Liver (tissue), 9 donors: ENCODE data around the gene AHI1. TPM values are rescaled to one million over a fixed set of nuclear protein-coding genes. Genes with fewer than 3 reads are reported as not detected.

Experiments
- DNase-seq: peaks from one replicate; pipeline ENCODE4 v3.0.0-alpha.2; 2017; ENCODE audit warnings: low spot score
- H3K27ac ChIP-seq, 2 donors: one replicate each; pipeline ENCODE4 v1.7.0; 2013; ENCODE audit warnings: inconsistent platforms in 2 of 2, low read length in 2 of 2, control low read depth in 1 of 2, low read depth in 1 of 2, mild to moderate bottlenecking in 1 of 2
- H3K27me3 ChIP-seq, 4 donors: one replicate each; pipeline versions ENCODE4 v1.6.1 to v1.7.0; 2013; ENCODE audit warnings: low read length in 3 of 4, inconsistent platforms in 1 of 4, mild to moderate bottlenecking in 1 of 4, moderate library complexity in 1 of 4; ENCODE audit not compliant: control insufficient read depth in 4 of 4, insufficient read depth in 4 of 4
- H3K36me3 ChIP-seq, 4 donors: one replicate each; pipeline versions ENCODE4 v1.6.1 to v1.7.0; 2013; ENCODE audit warnings: low read length in 3 of 4, mild to moderate bottlenecking in 3 of 4, low read depth in 1 of 4, moderate library complexity in 1 of 4; ENCODE audit not compliant: control insufficient read depth in 4 of 4, insufficient read depth in 3 of 4
- H3K4me1 ChIP-seq, 4 donors: one replicate each; pipeline versions ENCODE4 v1.6.1 to v1.7.0; 2013; ENCODE audit warnings: low read length in 3 of 4, mild to moderate bottlenecking in 3 of 4, moderate library complexity in 1 of 4; ENCODE audit not compliant: control insufficient read depth in 4 of 4, insufficient read depth in 4 of 4
- H3K4me3 ChIP-seq, 3 donors: one replicate each; pipeline versions ENCODE4 v1.6.1 to v1.7.0; 2013; ENCODE audit warnings: low read length in 3 of 3, control low read depth in 1 of 3, low read depth in 1 of 3, mild to moderate bottlenecking in 1 of 3
- H3K9ac ChIP-seq, 2 donors: one replicate each; pipeline ENCODE4 v1.7.0; 2013; ENCODE audit warnings: low read length in 2 of 2, mild to moderate bottlenecking in 2 of 2, moderate library complexity in 2 of 2, control low read depth in 1 of 2, low read depth in 1 of 2
- H3K9me3 ChIP-seq, 4 donors: one replicate each; pipeline versions ENCODE4 v1.6.1 to v1.7.0; 2013; ENCODE audit warnings: low read length in 3 of 4; ENCODE audit not compliant: control insufficient read depth in 4 of 4
- ATF3 ChIP-seq: IDR thresholded peaks from 2 replicates; pipeline ENCODE4 v1.6.1; 2016; ENCODE audit warnings: antibody characterized with exemption
- FOXA2 ChIP-seq: IDR thresholded peaks from 2 replicates; pipeline ENCODE4 v1.6.1; 2016; ENCODE audit warnings: antibody characterized with exemption
- HNF4A ChIP-seq, 2 donors: conservative IDR thresholded peaks; 2 replicates each; pipeline ENCODE4 v1.6.1; 2016; ENCODE audit warnings: antibody characterized with exemption in 2 of 2, mild to moderate bottlenecking in 2 of 2
- HNF4G ChIP-seq: IDR thresholded peaks from 2 replicates; pipeline ENCODE4 v1.6.1; 2016; ENCODE audit warnings: antibody characterized with exemption
- JUND ChIP-seq, 2 donors: IDR thresholded peaks; 2 replicates each; pipeline ENCODE4 v1.6.1; 2016; ENCODE audit warnings: antibody characterized with exemption in 2 of 2
- MAX ChIP-seq: IDR thresholded peaks from 2 replicates; pipeline ENCODE4 v1.6.1; 2016; ENCODE audit warnings: antibody characterized with exemption
- NR2F2 ChIP-seq: IDR thresholded peaks from 2 replicates; pipeline ENCODE4 v1.6.1; 2016; ENCODE audit warnings: antibody characterized with exemption
- RAD21 ChIP-seq, 2 donors: IDR thresholded peaks; 2 replicates each; pipeline ENCODE4 v1.6.1; 2016; ENCODE audit warnings: antibody characterized with exemption in 2 of 2, mild to moderate bottlenecking in 2 of 2
- RXRA ChIP-seq, 2 donors: IDR thresholded peaks; 2 replicates each; pipeline ENCODE4 v1.6.1; 2017 to 2018; ENCODE audit warnings: antibody characterized with exemption in 2 of 2, mild to moderate bottlenecking in 1 of 2
- SP1 ChIP-seq: IDR thresholded peaks from 2 replicates; pipeline ENCODE4 v1.6.1; 2018; ENCODE audit warnings: antibody characterized with exemption, mild to moderate bottlenecking
- TAF1 ChIP-seq: conservative IDR thresholded peaks from 2 replicates; pipeline ENCODE4 v1.6.1; 2016; ENCODE audit warnings: antibody characterized with exemption, mild to moderate bottlenecking
- YY1 ChIP-seq: IDR thresholded peaks from 2 replicates; pipeline ENCODE4 v1.6.1; 2016; ENCODE audit warnings: antibody characterized with exemption, mild to moderate bottlenecking
- WGBS: extraction: QIAGEN DNeasy Blood & Tissue Kit; methylation state at CpG from one replicate; pipeline ENCODE4 v1.1.7; 2013; 5-methylcytosine and 5-hydroxymethylcytosine counted together
- polyA plus RNA-seq, 2 donors: library from polyadenylated mRNA; stranded (reverse) in 1 of 2; unstranded in 1 of 2; fragments of 200-250 nt in 1 of 2; fragments of >200 nt in 1 of 2; fragmentation: Nextera tagmentation in 1 of 2; extraction: Ambion mirVana in 1 of 2; gene quantifications; one replicate each; pipeline versions ENCODE4 v1.2.1 to v1.2.3, GENCODE V29; 2013 to 2015
- total RNA-seq, 2 donors: library from RNA; depleted of rRNA; stranded (reverse); fragments of >200 nt; gene quantifications; one replicate each; pipeline ENCODE4 v1.2.3, GENCODE V29; 2014
- TF ChIP-seq, protein P1 (sequence below): IDR thresholded peaks from 2 replicates; pipeline ENCODE4 v1.6.1; 2016; ENCODE audit warnings: antibody characterized with exemption
- TF ChIP-seq, protein P2 (sequence below): IDR thresholded peaks from 2 replicates; pipeline ENCODE4 v1.6.1; 2016; ENCODE audit warnings: antibody characterized with exemption, mild to moderate bottlenecking
- TF ChIP-seq, protein P3 (sequence below): fragments of 150-350 bp; IDR thresholded peaks from 2 replicates; pipeline ENCODE4 v1.5.1; 2017; ENCODE audit warnings: improper control_type of control experiment, low read depth, low read length; ENCODE audit not compliant: missing input control
- donor health status: healthy.
- donor health status: healthy.
- donor health status: healthy.
- donor health status: healthy.
- donor health status: healthy.

AHI1 gene
- total and polyA plus RNA-seq, 4 donors: 2.0 to 14.4 (median 9.0) TPM

DNA sequence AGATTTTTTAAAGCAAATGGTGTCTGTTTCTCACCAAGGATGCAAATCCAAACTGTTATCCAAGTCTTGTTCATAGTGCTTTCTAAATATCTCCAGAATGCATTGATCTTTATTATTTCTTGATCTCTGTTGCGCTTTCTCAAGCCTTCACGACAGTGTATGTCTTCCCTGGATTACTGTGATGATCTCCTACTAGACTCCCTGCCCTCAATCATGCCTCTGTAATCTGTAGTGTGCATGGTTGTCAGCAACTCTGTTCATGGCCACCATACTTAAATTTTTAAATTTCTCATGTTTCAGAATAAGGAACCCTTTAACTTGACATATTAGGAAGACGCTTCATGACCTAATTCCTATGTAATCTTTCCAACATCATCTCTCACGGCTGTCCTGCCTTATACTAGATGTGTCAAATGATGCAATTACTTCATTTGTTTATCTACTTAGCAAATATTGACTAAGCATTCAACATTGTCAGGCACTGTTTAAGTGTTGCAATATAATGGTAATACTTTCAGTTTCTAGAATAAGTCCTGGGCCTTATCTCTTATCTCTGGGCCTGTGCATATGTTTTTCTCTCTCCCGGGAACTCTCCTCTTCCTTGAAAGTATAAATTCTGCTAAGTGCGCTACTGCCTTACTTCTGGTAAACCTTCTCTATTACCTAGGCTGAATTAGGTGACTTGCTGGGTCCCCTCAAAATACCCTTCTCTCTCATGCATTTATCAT is 25.6 kb upstream of the AHI1 start:
- Histone ChIP-seq H3K27me3 (no peaks in the 10 kb centered on the region), H3K4me1 (peaks cover 0 to 7% (median 0%) of the 10 kb centered on the region in 4 donors), H3K9me3 (no peaks in the 10 kb centered on the region), H3K9ac (no peak overlapping the region), H3K4me3 (no peak overlapping the region), H3K27ac (no peak overlapping the region), H3K36me3 (no peaks in the 10 kb centered on the region)
- DNase-seq: no peak
- TF ChIP-seq RAD21 (IDR thresholded peaks at IDR 0.05) (peak in 1 of 2 donors; percentile 21), JUND (IDR thresholded peaks at IDR 0.05) (peak; percentile 51 to 77), FOXA2 (peak; percentile 84), MAX (peak; percentile 57), YY1 (peak; percentile 37), HNF4A (conservative IDR thresholded peaks at IDR 0.05) (peak; percentile 53 to 62), RXRA (IDR thresholded peaks at IDR 0.05) (peak; percentile 37 to 72), SP1 (peak; percentile 35), NR2F2 (no peak), ATF3 (peak; percentile 92)
- TF ChIP-seq, protein P1, sequence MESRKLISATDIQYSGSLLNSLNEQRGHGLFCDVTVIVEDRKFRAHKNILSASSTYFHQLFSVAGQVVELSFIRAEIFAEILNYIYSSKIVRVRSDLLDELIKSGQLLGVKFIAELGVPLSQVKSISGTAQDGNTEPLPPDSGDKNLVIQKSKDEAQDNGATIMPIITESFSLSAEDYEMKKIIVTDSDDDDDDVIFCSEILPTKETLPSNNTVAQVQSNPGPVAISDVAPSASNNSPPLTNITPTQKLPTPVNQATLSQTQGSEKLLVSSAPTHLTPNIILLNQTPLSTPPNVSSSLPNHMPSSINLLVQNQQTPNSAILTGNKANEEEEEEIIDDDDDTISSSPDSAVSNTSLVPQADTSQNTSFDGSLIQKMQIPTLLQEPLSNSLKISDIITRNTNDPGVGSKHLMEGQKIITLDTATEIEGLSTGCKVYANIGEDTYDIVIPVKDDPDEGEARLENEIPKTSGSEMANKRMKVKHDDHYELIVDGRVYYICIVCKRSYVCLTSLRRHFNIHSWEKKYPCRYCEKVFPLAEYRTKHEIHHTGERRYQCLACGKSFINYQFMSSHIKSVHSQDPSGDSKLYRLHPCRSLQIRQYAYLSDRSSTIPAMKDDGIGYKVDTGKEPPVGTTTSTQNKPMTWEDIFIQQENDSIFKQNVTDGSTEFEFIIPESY: peak; percentile 58
- TF ChIP-seq, protein P2, sequence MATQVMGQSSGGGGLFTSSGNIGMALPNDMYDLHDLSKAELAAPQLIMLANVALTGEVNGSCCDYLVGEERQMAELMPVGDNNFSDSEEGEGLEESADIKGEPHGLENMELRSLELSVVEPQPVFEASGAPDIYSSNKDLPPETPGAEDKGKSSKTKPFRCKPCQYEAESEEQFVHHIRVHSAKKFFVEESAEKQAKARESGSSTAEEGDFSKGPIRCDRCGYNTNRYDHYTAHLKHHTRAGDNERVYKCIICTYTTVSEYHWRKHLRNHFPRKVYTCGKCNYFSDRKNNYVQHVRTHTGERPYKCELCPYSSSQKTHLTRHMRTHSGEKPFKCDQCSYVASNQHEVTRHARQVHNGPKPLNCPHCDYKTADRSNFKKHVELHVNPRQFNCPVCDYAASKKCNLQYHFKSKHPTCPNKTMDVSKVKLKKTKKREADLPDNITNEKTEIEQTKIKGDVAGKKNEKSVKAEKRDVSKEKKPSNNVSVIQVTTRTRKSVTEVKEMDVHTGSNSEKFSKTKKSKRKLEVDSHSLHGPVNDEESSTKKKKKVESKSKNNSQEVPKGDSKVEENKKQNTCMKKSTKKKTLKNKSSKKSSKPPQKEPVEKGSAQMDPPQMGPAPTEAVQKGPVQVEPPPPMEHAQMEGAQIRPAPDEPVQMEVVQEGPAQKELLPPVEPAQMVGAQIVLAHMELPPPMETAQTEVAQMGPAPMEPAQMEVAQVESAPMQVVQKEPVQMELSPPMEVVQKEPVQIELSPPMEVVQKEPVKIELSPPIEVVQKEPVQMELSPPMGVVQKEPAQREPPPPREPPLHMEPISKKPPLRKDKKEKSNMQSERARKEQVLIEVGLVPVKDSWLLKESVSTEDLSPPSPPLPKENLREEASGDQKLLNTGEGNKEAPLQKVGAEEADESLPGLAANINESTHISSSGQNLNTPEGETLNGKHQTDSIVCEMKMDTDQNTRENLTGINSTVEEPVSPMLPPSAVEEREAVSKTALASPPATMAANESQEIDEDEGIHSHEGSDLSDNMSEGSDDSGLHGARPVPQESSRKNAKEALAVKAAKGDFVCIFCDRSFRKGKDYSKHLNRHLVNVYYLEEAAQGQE: no peak
- TF ChIP-seq, protein P3, sequence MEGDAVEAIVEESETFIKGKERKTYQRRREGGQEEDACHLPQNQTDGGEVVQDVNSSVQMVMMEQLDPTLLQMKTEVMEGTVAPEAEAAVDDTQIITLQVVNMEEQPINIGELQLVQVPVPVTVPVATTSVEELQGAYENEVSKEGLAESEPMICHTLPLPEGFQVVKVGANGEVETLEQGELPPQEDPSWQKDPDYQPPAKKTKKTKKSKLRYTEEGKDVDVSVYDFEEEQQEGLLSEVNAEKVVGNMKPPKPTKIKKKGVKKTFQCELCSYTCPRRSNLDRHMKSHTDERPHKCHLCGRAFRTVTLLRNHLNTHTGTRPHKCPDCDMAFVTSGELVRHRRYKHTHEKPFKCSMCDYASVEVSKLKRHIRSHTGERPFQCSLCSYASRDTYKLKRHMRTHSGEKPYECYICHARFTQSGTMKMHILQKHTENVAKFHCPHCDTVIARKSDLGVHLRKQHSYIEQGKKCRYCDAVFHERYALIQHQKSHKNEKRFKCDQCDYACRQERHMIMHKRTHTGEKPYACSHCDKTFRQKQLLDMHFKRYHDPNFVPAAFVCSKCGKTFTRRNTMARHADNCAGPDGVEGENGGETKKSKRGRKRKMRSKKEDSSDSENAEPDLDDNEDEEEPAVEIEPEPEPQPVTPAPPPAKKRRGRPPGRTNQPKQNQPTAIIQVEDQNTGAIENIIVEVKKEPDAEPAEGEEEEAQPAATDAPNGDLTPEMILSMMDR: no peak
- WGBS: 54% methylated on average over 6 of the region's 6 CpGs

DNA sequence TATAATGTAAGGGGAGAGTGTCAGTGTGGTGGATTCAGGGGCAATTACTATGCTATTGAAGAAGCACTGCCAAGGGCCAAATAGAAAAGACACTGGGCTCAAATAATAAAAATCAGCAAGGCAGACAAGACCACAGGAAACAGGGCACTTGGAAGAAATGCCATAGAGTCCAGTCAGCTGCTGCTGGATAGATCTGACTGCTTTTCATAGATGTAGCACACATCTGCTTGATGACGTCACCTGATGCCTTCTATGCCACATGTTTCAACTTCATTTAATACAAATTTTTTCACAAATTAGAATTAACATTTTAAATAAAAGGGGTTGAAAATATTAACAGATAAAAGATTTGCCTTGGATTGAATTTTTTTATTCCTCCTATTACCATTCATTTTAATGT is 23.9 kb upstream of the AHI1 start:
- TF ChIP-seq NR2F2 (no peak), SP1 (no peak), TAF1 (no peak), RXRA (IDR thresholded peaks at IDR 0.05) (no peak), HNF4G (no peak), ATF3 (no peak), JUND (IDR thresholded peaks at IDR 0.05) (no peak), FOXA2 (no peak)
- Histone ChIP-seq H3K36me3 (no peaks in the 10 kb centered on the region), H3K9me3 (no peaks in the 10 kb centered on the region), H3K4me1 (peaks cover 0 to 7% (median 0%) of the 10 kb centered on the region in 4 donors), H3K4me3 (no peak overlapping the region), H3K27me3 (no peaks in the 10 kb centered on the region), H3K27ac (no peak overlapping the region), H3K9ac (no peak overlapping the region)
- DNase-seq: no peak
- 97% methylated on average over 1 of the region's 1 CpG for WGBS
